ENCODE data around the gene CACNA1E.
A peak's percentile ranks its signal among the peaks of the same experiment; 100 is the strongest.
"Not testable (repeated sequence)": the region's sequence is repeated elsewhere in the genome, so short reads cannot be mapped to it uniquely, and the experiment has no call there.

CACNA1E gene

DNA sequence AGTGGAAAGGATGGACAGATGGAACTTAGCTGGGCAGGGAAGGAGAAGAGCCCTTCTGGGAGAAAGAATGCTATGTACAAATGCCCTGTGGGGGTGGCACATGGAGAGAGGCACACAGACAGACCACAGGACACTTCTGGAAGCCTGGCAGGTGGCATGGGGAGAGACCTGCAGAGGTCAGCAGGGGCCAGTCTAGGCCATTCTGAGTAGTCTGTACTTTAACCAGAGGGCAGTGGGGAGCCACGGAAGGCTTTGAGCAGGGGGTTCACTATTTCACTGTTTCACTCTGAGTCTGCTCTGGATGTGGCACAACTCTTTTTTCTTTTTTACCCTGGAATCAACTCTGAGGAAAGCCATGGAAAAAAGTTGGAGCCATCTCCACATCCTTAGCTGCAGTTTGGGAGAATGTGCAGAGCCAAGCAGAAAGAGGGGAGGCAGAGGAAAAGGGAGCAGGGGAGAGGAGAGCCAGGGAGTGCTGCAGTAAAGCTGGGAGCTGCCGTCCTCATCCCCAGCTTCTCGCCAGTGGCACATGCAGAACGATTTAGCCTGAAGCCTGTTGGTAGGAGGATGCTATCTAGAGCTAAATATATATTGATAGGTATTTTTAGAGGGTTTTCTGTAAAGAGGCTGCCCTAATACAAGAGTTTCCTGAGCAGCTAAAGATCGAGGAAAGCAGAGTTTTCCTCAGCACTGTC is 34.0 kb downstream of the CACNA1E start:
- no peak for DNase-seq (ENCODE audit: low read depth)

DNA sequence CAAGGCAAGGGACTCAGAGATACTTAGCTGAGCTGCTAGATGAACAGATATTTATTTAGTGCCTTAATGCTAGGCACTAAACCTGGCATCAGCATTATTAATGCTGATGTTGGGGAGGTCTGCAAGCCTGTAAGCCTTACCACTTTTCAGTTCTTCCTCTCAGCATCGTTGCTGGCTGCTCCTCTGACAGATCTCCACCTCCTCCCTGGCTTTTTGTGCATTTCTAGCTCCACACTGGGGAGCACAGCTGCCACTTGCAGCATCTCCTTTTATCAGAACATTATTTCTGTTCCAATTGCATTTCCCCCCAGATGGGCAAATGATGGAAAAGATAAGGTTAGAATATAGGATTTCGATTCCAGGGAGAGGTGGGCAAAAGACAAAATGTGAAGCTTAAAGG is 34.8 kb downstream of the CACNA1E start:
- DNase-seq (ENCODE audit: low read depth) = no peak

GRCh38 chr1:181522864-181523263 is 39.5 kb downstream of the CACNA1E start:
- no peak for DNase-seq (ENCODE audit: low read depth)

GRCh38 chr1:181525104-181525721 is 41.9 kb downstream of the CACNA1E start:
- no peak for DNase-seq (ENCODE audit: low read depth)

GRCh38 chr1:181528241-181528640 is 44.9 kb downstream of the CACNA1E start:
- DNase-seq (ENCODE audit: low read depth) = not testable (repeated sequence)

GRCh38 chr1:181531441-181531840 is 48.1 kb downstream of the CACNA1E start:
- no peak for DNase-seq (ENCODE audit: low read depth)

GRCh38 chr1:181531951-181532600 is 48.8 kb downstream of the CACNA1E start:
- DNase-seq (ENCODE audit: low read depth) = no peak

DNA sequence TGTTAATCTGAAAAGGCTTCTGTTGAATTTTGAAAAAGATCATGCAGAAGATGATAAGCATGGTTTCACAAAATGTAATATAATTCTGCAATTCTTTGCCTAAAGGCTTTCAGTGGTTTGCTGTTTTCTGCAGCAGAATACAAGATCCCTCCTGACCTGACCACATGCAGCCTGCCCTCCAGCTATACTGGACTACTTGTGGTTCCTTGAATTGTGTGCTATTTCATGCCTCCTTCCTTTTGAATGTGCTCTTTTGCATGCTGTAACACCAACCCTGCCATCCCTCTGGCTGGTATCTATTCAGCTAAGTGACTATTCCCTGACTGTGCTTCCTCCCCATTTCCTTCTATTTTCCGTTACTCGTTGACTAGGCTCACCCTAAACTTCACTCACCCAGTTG is 55.5 kb downstream of the CACNA1E start:
- no peak for DNase-seq (ENCODE audit: low read depth)

- no peak for DNase-seq (ENCODE audit: low read depth)
Measured at GRCh38 chr1:181541458-181541857, 58.1 kb downstream of the CACNA1E start.

- peak; percentile 6 for DNase-seq (ENCODE audit: low read depth)
Measured at GRCh38 chr1:181541947-181542346, 58.6 kb downstream of the CACNA1E start.

- DNase-seq (ENCODE audit: low read depth) = not testable (repeated sequence)
Measured at GRCh38 chr1:181542406-181542805, 59.1 kb downstream of the CACNA1E start.

DNA sequence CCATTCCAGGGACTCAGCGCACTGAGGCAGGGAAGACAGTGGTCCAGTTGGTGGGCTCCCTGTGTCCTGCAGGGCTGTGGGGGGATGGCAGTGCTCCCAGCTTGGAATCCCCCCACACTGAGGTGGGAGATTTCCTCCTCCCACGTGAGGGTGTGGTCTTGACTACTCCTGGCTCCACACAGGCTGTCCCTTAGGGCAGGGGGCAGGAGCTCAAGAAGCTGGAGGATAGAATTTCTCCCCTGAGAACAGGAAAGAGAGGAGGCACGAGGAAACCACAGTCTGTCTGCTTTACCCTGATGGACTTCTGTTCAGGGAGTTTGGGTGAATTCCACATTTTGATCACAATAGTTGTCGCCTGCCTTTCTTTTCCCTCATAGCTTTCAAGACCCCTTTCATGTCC is 62.1 kb downstream of the CACNA1E start:
- no peak for DNase-seq (ENCODE audit: low read depth)

- no peak for DNase-seq (ENCODE audit: low read depth)
Measured at GRCh38 chr1:181548497-181548896, 65.2 kb downstream of the CACNA1E start.

- no peak for DNase-seq (ENCODE audit: low read depth)
Measured at GRCh38 chr1:181551249-181551648, 67.9 kb downstream of the CACNA1E start.

- no peak for DNase-seq (ENCODE audit: low read depth)
Measured at GRCh38 chr1:181551754-181552153, 68.4 kb downstream of the CACNA1E start.

DNA sequence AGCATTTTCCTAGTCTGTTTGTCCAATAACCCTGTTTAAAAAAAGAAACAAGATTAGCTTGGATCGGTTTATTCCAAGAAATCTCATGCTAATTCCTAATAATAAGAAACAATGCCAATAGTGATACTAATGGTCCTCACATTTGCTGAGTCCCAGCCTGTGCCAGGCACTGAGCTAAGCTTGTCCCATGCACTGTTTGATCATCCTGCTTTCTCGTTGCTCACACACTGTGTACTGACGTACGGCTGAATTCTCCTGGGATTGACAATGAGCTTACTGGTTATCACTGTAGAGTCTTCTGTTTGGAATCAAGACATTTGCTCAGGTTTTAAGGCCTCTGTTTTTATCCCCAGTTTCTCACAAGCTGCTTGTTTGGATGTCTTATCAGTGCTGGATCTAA is 71.1 kb downstream of the CACNA1E start:
- no peak for DNase-seq (ENCODE audit: low read depth)

GRCh38 chr1:181556631-181557030 is 73.3 kb downstream of the CACNA1E start:
- no peak for DNase-seq (ENCODE audit: low read depth)

GRCh38 chr1:181557313-181557712 is 74.0 kb downstream of the CACNA1E start:
- DNase-seq (ENCODE audit: low read depth) = no peak

DNA sequence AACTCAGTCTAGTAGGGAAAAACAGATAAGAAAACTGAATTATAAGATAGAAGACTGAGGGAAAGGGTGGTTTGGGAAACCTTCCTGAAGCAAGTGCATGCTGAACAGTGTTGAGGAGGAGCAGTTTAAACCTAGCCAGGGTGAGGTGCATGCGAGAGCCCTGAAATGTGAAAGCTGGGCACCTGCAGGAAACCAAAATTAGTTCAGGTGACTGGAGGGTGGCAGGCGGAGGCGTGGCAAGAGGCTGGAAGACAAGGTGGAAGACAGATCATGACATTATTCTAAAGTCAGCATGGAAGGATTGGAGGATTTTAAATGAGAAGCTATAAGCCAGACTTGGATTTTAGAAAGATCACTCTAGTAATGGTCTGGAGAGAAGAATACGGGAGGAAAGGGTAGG is 75.1 kb downstream of the CACNA1E start:
- DNase-seq (ENCODE audit: low read depth) = no peak

GRCh38 chr1:181559142-181559541 is 75.8 kb downstream of the CACNA1E start:
- no peak for DNase-seq (ENCODE audit: low read depth)

DNA sequence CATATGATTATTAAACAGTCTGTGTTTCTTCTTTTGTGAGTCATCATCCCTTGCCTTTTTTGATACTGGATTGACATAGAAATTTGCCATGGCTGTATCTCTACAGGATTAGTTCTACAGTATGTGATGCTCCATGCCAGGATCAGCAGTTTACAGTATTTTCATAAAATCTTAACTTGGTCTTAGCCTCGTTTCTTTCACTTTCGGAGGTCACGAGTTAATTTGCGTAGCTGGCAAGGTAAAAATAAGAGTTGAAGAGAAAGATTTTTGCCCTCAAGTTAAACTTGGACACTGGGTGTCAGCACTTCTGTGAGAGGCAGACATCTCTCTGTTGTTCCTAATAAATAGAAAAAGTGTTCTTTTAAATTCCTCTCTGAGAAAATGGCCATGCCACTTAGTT is 79.1 kb downstream of the CACNA1E start:
- DNase-seq (ENCODE audit: low read depth) = no peak

- no peak for DNase-seq (ENCODE audit: low read depth)
Measured at GRCh38 chr1:181568736-181569135, 85.4 kb downstream of the CACNA1E start.

- DNase-seq (ENCODE audit: low read depth) = no peak
Measured at GRCh38 chr1:181577475-181577874, 94.2 kb downstream of the CACNA1E start.

Measured in stromal cell of bone marrow (primary cell).